PFSK-1 (cell line): ENCODE results near the gene POU2F2.

ENCODE experiments used
- FOXP2 ChIP-seq: optimal IDR thresholded peaks from 2 replicates; pipeline ENCODE3; 2011; ENCODE audit warnings: borderline replicate concordance, control low read depth, inconsistent platforms; ENCODE audit not compliant: insufficient read depth; ENCODE audit errors: extremely low read length, extremely low read depth
- POLR2AphosphoS5 ChIP-seq: IDR thresholded peaks from 2 replicates; pipeline ENCODE4 v1.6.1; 2012; ENCODE audit warnings: low read depth, mild to moderate bottlenecking, control low read depth, low read length, moderate library complexity
- SIN3A ChIP-seq: IDR thresholded peaks from 2 replicates; pipeline ENCODE4 v1.6.1; 2012; ENCODE audit warnings: mild to moderate bottlenecking, low read length, moderate library complexity, borderline replicate concordance; ENCODE audit not compliant: insufficient read depth
- TAF1 ChIP-seq: IDR thresholded peaks from 2 replicates; pipeline ENCODE4 v1.6.1; 2012; ENCODE audit warnings: low read length, control low read depth, borderline replicate concordance; ENCODE audit not compliant: insufficient read depth
- TF ChIP-seq, protein P1 (sequence below), 2 experiments: IDR thresholded peaks; 2 replicates each; pipeline versions ENCODE4 v1.6.1 to v1.8.0; 2011 to 2012; ENCODE audit warnings: low read depth in 2 of 2, low read length in 2 of 2, control low read depth in 1 of 2, inconsistent platforms in 1 of 2, mild to moderate bottlenecking in 1 of 2, moderate library complexity in 1 of 2; ENCODE audit not compliant: insufficient read depth in 1 of 2

Gene POU2F2

GRCh38 chr19:42102877-42103276 lies 29.4 kb downstream of the POU2F2 start:
- TF ChIP-seq POLR2AphosphoS5 (no peak), FOXP2 (no peak), TAF1 (no peak), SIN3A (no peak)
- TF ChIP-seq, protein P1, sequence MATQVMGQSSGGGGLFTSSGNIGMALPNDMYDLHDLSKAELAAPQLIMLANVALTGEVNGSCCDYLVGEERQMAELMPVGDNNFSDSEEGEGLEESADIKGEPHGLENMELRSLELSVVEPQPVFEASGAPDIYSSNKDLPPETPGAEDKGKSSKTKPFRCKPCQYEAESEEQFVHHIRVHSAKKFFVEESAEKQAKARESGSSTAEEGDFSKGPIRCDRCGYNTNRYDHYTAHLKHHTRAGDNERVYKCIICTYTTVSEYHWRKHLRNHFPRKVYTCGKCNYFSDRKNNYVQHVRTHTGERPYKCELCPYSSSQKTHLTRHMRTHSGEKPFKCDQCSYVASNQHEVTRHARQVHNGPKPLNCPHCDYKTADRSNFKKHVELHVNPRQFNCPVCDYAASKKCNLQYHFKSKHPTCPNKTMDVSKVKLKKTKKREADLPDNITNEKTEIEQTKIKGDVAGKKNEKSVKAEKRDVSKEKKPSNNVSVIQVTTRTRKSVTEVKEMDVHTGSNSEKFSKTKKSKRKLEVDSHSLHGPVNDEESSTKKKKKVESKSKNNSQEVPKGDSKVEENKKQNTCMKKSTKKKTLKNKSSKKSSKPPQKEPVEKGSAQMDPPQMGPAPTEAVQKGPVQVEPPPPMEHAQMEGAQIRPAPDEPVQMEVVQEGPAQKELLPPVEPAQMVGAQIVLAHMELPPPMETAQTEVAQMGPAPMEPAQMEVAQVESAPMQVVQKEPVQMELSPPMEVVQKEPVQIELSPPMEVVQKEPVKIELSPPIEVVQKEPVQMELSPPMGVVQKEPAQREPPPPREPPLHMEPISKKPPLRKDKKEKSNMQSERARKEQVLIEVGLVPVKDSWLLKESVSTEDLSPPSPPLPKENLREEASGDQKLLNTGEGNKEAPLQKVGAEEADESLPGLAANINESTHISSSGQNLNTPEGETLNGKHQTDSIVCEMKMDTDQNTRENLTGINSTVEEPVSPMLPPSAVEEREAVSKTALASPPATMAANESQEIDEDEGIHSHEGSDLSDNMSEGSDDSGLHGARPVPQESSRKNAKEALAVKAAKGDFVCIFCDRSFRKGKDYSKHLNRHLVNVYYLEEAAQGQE (IDR thresholded peaks at IDR 0.05; ENCODE audit: insufficient read depth in 1 of 2, low read depth in 2 of 2, low read length in 2 of 2), result no peak

DNA sequence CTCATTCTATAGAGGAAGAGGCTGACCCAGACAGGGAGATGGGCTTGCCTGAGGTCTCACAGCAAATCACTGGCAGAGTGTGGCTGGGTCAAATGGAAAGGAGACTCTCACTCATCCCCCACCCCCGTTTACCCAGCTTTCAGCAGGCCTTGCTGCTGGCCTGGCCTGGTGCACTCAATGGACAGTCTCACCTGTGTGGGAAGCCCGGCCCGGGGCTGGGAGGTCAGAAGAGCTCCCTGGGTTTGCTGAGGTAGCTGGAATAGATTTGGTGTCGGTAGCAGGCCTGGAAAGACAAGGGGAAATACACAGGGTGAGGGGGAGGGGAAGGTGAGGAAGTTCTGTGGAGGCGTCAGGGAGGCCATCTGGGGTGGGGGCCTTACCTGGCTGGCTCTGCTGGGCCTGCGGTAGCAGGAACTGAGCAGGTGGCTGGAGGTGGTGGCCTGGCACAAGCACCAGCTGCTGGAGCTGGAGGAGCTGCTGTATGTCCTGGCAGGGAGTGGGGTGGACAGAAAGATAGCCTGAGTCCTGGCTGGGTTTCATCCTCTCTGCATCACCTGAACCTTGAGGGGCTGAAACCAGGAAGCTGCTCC lies 32.8 kb downstream of the POU2F2 start:
- no peak for TF ChIP-seq FOXP2
- no peak for TF ChIP-seq POLR2AphosphoS5
- TF ChIP-seq TAF1, result no peak
- TF ChIP-seq, protein P1 (IDR thresholded peaks at IDR 0.05; ENCODE audit: insufficient read depth in 1 of 2, low read depth in 2 of 2, low read length in 2 of 2), result no peak
- no peak for TF ChIP-seq SIN3A

GRCh38 chr19:42098781-42099180 lies 33.5 kb downstream of the POU2F2 start:
- TF ChIP-seq SIN3A (no peak), POLR2AphosphoS5 (no peak), TAF1 (no peak), FOXP2 (no peak)
- TF ChIP-seq, protein P1 (IDR thresholded peaks at IDR 0.05; ENCODE audit: insufficient read depth in 1 of 2, low read depth in 2 of 2, low read length in 2 of 2), result no peak

DNA sequence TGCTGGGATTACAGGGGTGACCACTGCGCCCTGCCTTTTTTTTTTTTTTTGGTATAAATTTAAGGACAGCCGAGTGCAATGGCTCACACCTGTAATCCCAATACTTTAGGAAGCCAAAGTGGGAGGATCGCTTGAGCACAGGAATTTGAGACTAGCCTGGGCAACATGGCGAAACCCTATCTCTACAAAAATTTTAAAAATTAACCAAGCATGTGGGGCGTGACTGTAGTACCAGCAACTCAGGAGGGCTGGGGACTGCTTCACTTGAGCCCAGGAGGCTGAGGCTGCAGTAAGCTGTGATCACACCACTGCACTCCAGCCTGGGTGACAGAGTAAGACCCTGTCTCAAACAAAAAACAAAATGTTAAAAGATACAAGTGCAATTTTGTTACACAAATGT lies 34.8 kb downstream of the POU2F2 start:
- TF ChIP-seq FOXP2, result no peak
- TF ChIP-seq POLR2AphosphoS5, result no peak
- TF ChIP-seq, protein P1 (IDR thresholded peaks at IDR 0.05; ENCODE audit: insufficient read depth in 1 of 2, low read depth in 2 of 2, low read length in 2 of 2), result no peak
- TF ChIP-seq SIN3A, result no peak
- TF ChIP-seq TAF1, result no peak

- TF ChIP-seq POLR2AphosphoS5, result no peak
- TF ChIP-seq SIN3A, result no peak
- no peak for TF ChIP-seq FOXP2
- TF ChIP-seq, protein P1 (IDR thresholded peaks at IDR 0.05; ENCODE audit: insufficient read depth in 1 of 2, low read depth in 2 of 2, low read length in 2 of 2), result no peak
- no peak for TF ChIP-seq TAF1
Measured at GRCh38 chr19:42096255-42096837, 35.9 kb downstream of the POU2F2 start.
